ENCODE measurements around the gene UGT1A4.

UGT1A4 gene

DNA sequence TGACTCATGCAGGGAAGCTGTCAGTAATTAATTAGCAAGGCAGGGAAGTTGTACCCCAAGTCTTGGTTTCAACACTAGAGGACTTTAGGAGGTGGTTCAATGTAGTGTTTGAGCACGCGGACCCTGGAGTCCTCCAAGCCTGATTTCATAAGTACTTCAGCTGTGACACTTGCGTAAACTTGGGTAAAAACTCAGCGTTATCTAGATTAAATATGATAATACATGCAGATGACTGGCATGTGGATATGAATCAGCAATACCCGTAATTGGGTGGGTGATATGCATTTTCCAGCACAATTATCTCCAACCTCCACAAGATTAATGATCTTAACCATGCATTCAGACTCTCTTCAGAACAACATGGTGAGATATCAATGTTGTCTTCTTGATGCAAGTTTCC, 31.6 kb upstream of the UGT1A4 start:
- H3K9ac ChIP-seq (ENCODE audit: low read depth, low read length): no peak overlapping the region

DNA sequence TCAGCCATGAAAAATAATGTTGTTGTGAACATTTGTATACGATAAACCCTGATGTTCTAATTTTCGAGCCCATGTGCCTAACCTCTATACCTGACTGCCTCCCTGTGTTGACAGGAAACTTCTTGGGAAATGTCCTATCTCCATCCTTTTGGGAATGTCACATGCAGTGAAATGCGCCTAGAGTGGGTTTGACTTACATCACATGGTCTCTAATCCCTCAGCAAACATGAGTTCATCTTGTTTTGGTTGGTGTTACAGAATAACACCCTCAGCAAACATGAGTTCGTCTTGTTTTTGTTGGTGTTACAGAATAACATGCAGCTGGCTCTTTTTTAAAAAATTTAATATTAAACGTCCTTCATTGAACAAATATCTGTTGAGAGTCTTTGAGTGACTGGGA, 30.2 kb upstream of the UGT1A4 start:
- no peak overlapping the region for H3K9ac ChIP-seq (ENCODE audit: low read depth, low read length)

More for the DNA sequence above, 31.6 kb upstream of the UGT1A4 start:
- Histone ChIP-seq H3K36me3 (ENCODE audit: control insufficient read depth, insufficient read depth, low read length) (no peaks in the 10 kb centered on the region), H3K4me1 (ENCODE audit: control insufficient read depth, insufficient read depth, low read length) (peaks cover 4% of the 10 kb centered on the region), H3K4me3 (ENCODE audit: low read depth, low read length) (no peak overlapping the region), H3K9me3 (ENCODE audit: control insufficient read depth, insufficient read depth, low read length) (no peaks in the 10 kb centered on the region), H3K27me3 (ENCODE audit: control insufficient read depth, insufficient read depth, low read length) (no peaks in the 10 kb centered on the region)

DNA sequence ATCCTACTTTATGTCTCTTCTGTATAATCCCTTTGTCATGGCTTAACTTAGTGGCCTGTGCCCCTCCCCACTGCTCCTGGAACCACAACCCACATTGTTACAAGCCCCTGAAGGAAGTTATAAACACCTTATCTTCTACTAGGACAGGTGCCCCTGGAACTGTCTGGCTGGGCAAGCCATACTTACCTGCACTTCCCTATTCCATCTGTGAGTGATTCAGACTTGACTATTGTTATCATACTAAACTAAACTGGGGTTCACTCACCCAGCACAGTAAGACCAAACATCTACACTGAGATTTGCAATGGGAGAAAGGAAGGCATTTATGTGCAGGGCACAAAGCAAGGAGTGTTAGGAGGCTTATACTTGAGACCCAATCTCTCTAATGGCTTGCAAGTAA, 29.5 kb upstream of the UGT1A4 start:
- H3K4me3 ChIP-seq (ENCODE audit: low read depth, low read length): no peak overlapping the region
- no peaks in the 10 kb centered on the region for H3K36me3 ChIP-seq (ENCODE audit: control insufficient read depth, insufficient read depth, low read length)
- H3K9me3 ChIP-seq (ENCODE audit: control insufficient read depth, insufficient read depth, low read length): no peaks in the 10 kb centered on the region
- H3K4me1 ChIP-seq (ENCODE audit: control insufficient read depth, insufficient read depth, low read length): peaks cover 7% of the 10 kb centered on the region
- H3K27me3 ChIP-seq (ENCODE audit: control insufficient read depth, insufficient read depth, low read length): no peaks in the 10 kb centered on the region
- H3K9ac ChIP-seq (ENCODE audit: low read depth, low read length): no peak overlapping the region

More for the DNA sequence above, 30.2 kb upstream of the UGT1A4 start:
- Histone ChIP-seq H3K4me3 (ENCODE audit: low read depth, low read length) (no peak overlapping the region), H3K9me3 (ENCODE audit: control insufficient read depth, insufficient read depth, low read length) (no peaks in the 10 kb centered on the region), H3K27me3 (ENCODE audit: control insufficient read depth, insufficient read depth, low read length) (no peaks in the 10 kb centered on the region), H3K36me3 (ENCODE audit: control insufficient read depth, insufficient read depth, low read length) (no peaks in the 10 kb centered on the region), H3K4me1 (ENCODE audit: control insufficient read depth, insufficient read depth, low read length) (peaks cover 7% of the 10 kb centered on the region)

DNA sequence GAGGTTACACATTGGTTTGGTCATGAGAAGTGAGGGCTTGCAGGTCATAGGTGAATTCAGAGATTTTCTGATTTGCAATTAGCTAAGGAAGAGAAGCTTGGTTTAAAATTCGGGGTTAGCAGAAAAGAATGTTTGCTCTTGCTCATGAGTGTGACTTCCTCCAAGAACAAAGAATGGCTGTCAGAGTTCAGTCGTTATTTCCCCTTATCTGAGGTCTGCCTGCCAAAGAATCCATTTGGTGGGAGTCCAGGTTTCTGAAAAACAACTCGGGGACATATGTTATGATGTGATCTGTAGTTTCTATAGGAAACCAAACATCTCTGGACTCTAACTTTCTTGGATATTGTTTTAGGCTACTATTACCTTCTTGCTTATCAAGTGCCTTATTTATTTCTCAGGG, 29.0 kb upstream of the UGT1A4 start:
- H3K9ac ChIP-seq (ENCODE audit: low read depth, low read length): no peak overlapping the region
- no peak overlapping the region for H3K4me3 ChIP-seq (ENCODE audit: low read depth, low read length)
- no peaks in the 10 kb centered on the region for H3K9me3 ChIP-seq (ENCODE audit: control insufficient read depth, insufficient read depth, low read length)
- no peaks in the 10 kb centered on the region for H3K27me3 ChIP-seq (ENCODE audit: control insufficient read depth, insufficient read depth, low read length)
- H3K4me1 ChIP-seq (ENCODE audit: control insufficient read depth, insufficient read depth, low read length): peaks cover 7% of the 10 kb centered on the region
- H3K36me3 ChIP-seq (ENCODE audit: control insufficient read depth, insufficient read depth, low read length): no peaks in the 10 kb centered on the region

DNA sequence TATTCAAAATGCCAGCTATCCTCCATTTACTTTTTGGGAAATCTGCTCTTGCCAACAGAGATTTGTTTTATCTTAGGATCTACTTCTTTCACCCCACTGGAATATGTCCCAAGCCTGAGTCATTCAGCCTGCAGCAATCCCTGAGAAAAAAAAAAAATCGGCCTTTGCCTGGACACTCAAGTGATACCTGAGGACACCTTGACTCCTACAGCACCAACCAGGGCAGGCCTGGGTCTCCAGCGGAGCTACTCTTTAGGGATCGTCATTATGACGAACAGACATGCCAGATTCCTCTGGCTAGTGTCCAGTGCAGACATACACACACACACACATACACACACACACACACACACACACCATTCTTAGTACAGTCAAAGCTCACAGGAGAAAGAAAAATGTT, 28.1 kb upstream of the UGT1A4 start:
- no peaks in the 10 kb centered on the region for H3K9me3 ChIP-seq (ENCODE audit: control insufficient read depth, insufficient read depth, low read length)
- no peak overlapping the region for H3K9ac ChIP-seq (ENCODE audit: low read depth, low read length)
- peaks cover 7% of the 10 kb centered on the region for H3K4me1 ChIP-seq (ENCODE audit: control insufficient read depth, insufficient read depth, low read length)
- H3K27me3 ChIP-seq (ENCODE audit: control insufficient read depth, insufficient read depth, low read length): no peaks in the 10 kb centered on the region
- no peak overlapping the region for H3K4me3 ChIP-seq (ENCODE audit: low read depth, low read length)
- H3K36me3 ChIP-seq (ENCODE audit: control insufficient read depth, insufficient read depth, low read length): no peaks in the 10 kb centered on the region

DNA sequence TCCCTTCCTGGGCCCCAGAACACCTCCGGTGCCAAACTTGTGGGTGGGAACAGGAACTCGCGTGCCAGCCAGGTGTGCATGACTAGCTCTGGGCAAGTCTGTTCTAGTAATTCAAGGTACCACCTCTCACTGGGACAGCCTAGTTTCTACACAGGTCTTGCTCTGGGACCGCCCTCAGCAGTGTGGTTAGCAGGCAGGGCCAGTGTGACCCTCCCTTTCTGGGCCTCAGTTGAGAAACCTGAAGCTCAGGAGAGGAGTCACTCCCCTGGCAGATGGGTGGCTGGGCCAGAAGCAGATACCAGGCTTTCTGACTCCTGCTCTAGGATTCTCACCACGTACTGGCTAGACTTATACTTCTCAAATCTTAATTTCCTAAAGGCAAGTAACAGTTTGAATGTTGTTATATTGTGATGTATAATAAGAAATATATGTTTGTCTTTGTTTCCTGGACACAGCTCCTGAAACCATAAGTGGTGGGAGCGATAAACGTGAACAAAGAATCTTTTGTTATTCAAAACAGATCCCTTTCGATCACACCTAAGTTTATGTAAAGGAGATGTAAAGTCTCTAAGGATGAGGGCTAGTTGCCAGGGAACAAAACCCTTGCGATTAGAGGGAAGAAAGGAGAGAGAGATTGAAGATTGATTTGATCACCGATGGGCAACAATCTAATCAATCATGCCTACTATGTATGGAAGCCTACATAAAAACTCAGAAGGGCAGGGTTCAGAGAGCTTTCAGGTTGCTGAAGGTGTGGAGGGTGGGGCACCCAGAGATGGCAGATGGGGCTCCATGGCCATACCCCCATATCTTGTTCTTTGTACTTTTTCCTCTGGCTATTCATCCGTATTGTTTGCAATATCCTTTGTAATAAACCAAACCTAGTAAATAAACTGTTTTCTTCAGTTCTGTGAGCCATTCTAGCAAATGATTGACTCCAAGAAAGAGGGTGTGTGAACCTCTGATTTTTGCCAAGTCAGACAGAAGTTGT, 26.8 kb upstream of the UGT1A4 start:
- Histone ChIP-seq H3K9ac (ENCODE audit: low read depth, low read length) (no peak overlapping the region), H3K4me3 (ENCODE audit: low read depth, low read length) (no peak overlapping the region), H3K27me3 (ENCODE audit: control insufficient read depth, insufficient read depth, low read length) (no peaks in the 10 kb centered on the region), H3K4me1 (ENCODE audit: control insufficient read depth, insufficient read depth, low read length) (peaks cover 7% of the 10 kb centered on the region), H3K9me3 (ENCODE audit: control insufficient read depth, insufficient read depth, low read length) (no peaks in the 10 kb centered on the region), H3K36me3 (ENCODE audit: control insufficient read depth, insufficient read depth, low read length) (no peaks in the 10 kb centered on the region)

DNA sequence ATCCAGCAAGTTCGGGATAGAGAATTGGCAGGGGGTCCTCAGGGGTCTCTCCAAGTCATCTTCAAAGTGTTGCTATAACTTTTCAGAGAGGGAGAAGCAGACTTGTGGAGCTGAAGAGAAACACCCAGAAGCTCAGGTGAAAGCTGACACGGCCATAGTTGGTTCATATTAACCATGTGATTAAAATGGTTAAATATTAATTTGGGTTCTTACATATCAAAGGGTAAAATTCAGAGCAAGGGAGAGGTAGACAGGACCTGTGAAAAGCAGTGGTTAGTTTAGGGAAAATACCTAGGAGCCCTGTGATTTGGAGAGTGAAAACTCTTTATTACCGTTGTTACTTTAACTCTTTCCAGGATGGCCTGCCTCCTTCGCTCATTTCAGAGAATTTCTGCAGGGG, 25.9 kb upstream of the UGT1A4 start, which contains the start of gene UGT1A6:
UGT1A6 (plus strand) TSS at position 243 of the 400 bp plus-strand sequence; CDS start at position 358, 115 bp downstream.
- Histone ChIP-seq H3K4me3 (ENCODE audit: low read depth, low read length) (no peak within 1 kb of the TSS), H3K4me1 (ENCODE audit: control insufficient read depth, insufficient read depth, low read length) (peaks cover 7% of the 10 kb centered on the region), H3K36me3 (ENCODE audit: control insufficient read depth, insufficient read depth, low read length) (no peaks in the 10 kb centered on the region), H3K9ac (ENCODE audit: low read depth, low read length) (no peak within 1 kb of the TSS), H3K27me3 (ENCODE audit: control insufficient read depth, insufficient read depth, low read length) (no peaks in the 10 kb centered on the region), H3K9me3 (ENCODE audit: control insufficient read depth, insufficient read depth, low read length) (no peaks in the 10 kb centered on the region)

DNA sequence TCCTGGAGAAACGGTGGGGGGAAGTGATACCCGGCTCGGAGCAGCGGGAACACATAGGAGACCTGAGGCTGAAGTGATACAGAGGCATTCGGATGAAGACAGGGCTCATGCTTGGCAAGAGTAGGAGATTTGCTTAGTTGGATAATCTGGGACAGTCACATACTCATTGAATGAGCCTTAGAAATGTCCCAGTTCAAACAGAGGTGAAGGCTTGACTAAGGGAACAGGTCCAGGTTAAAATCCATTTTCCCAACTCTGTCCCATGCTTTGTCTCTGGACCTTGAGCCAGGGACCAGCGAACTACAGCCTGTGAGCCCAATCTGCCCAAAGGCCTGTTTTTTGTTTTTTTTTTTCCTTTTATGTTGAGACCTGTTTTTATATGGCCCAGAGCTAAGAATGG, 24.6 kb upstream of the UGT1A4 start:
- Histone ChIP-seq H3K9me3 (ENCODE audit: control insufficient read depth, insufficient read depth, low read length) (no peaks in the 10 kb centered on the region), H3K4me1 (ENCODE audit: control insufficient read depth, insufficient read depth, low read length) (peaks cover 7% of the 10 kb centered on the region), H3K27me3 (ENCODE audit: control insufficient read depth, insufficient read depth, low read length) (no peaks in the 10 kb centered on the region), H3K36me3 (ENCODE audit: control insufficient read depth, insufficient read depth, low read length) (no peaks in the 10 kb centered on the region), H3K4me3 (ENCODE audit: low read depth, low read length) (no peak overlapping the region), H3K9ac (ENCODE audit: low read depth, low read length) (no peak overlapping the region)

DNA sequence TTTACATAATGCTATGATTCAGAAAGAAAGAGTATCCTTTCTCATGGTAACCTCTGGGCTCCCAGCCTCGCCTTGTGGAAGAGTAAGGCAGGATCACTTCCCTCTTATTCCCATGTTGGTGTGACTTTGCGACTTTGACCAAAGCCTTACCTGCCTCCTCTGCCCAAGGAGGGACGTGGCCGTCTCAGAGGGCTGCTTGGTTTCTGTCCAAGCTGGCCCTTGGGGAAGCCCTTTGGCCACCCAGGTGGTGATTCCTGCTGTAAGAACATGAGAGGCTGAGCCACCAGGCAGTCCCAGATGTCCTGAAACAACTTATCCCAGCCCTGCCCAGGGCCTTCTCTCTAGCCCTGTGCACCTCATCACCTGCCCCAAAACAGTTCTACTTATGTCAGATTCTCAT, 19.8 kb upstream of the UGT1A4 start:
- Histone ChIP-seq H3K27me3 (ENCODE audit: control insufficient read depth, insufficient read depth, low read length) (no peaks in the 10 kb centered on the region), H3K9me3 (ENCODE audit: control insufficient read depth, insufficient read depth, low read length) (no peaks in the 10 kb centered on the region), H3K4me3 (ENCODE audit: low read depth, low read length) (no peak overlapping the region), H3K9ac (ENCODE audit: low read depth, low read length) (no peak overlapping the region), H3K36me3 (ENCODE audit: control insufficient read depth, insufficient read depth, low read length) (no peaks in the 10 kb centered on the region), H3K4me1 (ENCODE audit: control insufficient read depth, insufficient read depth, low read length) (peaks cover 5% of the 10 kb centered on the region)

DNA sequence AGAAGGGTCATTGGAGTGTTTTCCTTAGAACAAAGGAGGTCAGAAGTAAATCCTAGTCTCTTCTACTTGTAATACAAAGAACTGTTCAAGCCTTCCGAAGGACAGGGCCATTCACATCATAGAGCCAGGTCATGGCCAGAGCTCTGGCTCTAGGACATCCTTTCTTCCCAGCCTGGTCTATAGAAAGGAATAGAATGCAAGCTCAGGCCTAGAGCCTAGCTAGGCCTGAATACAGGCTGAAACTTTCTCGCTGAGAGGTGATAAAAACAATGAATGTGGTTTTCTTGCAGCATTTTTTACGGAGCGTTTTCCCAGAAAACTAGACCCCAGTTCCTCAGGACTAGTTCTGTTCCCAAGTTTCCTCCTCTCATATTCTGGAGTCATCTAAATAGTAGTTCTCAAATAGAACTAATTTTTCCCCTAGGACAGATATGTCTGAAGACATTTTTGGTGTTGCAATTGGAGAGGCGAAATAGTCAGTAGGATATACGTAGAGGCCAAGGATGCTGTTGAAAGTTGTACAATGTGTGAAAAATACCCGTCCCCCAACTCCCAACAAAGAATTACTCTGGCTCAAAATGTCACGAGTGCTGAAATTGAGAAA, 19.0 kb upstream of the UGT1A4 start:
- no peaks in the 10 kb centered on the region for H3K9me3 ChIP-seq (ENCODE audit: control insufficient read depth, insufficient read depth, low read length)
- H3K4me1 ChIP-seq (ENCODE audit: control insufficient read depth, insufficient read depth, low read length): peaks cover 5% of the 10 kb centered on the region
- no peak overlapping the region for H3K9ac ChIP-seq (ENCODE audit: low read depth, low read length)
- no peak overlapping the region for H3K4me3 ChIP-seq (ENCODE audit: low read depth, low read length)
- no peaks in the 10 kb centered on the region for H3K27me3 ChIP-seq (ENCODE audit: control insufficient read depth, insufficient read depth, low read length)
- H3K36me3 ChIP-seq (ENCODE audit: control insufficient read depth, insufficient read depth, low read length): no peaks in the 10 kb centered on the region

DNA sequence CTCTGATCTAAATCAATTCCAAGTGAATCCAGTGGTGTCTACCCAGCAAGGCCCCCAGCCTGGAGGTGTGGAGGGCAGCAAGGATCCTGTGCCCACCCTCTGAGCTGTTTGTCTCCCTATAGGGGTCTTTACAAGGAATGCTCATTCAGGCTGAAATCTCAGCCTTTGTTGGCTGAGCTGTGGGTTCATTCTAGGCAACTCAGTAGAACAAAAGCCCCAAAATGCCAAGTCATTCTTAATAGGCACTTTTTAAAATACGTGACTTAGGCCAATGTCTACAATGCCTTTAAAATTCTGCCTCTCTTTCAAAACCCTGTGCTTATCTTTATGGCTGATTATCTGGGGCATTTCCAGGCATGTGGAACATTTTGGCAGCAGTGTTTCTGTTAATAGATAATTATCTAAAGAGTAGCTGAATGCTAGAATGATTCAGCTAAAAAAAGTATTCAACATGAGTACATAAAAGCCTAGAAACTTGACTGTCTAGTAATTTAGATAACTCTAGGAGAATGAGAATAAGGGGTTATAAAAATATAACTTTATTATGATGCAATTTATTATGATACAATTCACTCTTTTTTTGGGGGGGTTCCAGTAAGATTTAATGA, 18.4 kb upstream of the UGT1A4 start:
- no peaks in the 10 kb centered on the region for H3K9me3 ChIP-seq (ENCODE audit: control insufficient read depth, insufficient read depth, low read length)
- no peaks in the 10 kb centered on the region for H3K27me3 ChIP-seq (ENCODE audit: control insufficient read depth, insufficient read depth, low read length)
- no peak overlapping the region for H3K9ac ChIP-seq (ENCODE audit: low read depth, low read length)
- H3K4me3 ChIP-seq (ENCODE audit: low read depth, low read length): no peak overlapping the region
- peaks cover 5% of the 10 kb centered on the region for H3K4me1 ChIP-seq (ENCODE audit: control insufficient read depth, insufficient read depth, low read length)
- no peaks in the 10 kb centered on the region for H3K36me3 ChIP-seq (ENCODE audit: control insufficient read depth, insufficient read depth, low read length)
